Stimulated activated naive CD4-positive, alpha-beta T cell treated with Interleukin-2 at 50 U/mL for 16 hours (primary cell): Measurements from ENCODE around the gene OR2T27.
"Not testable (repeated sequence)": the region's sequence is repeated elsewhere in the genome, so short reads cannot be mapped to it uniquely, and the experiment has no call there.

Source experiments
- DNase-seq: peaks from one replicate; lab custom pipeline; 2025; lab: John Stamatoyannopoulos, UW

The OR2T27 gene, protein sequence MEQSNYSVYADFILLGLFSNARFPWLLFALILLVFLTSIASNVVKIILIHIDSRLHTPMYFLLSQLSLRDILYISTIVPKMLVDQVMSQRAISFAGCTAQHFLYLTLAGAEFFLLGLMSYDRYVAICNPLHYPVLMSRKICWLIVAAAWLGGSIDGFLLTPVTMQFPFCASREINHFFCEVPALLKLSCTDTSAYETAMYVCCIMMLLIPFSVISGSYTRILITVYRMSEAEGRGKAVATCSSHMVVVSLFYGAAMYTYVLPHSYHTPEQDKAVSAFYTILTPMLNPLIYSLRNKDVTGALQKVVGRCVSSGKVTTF

DNA sequence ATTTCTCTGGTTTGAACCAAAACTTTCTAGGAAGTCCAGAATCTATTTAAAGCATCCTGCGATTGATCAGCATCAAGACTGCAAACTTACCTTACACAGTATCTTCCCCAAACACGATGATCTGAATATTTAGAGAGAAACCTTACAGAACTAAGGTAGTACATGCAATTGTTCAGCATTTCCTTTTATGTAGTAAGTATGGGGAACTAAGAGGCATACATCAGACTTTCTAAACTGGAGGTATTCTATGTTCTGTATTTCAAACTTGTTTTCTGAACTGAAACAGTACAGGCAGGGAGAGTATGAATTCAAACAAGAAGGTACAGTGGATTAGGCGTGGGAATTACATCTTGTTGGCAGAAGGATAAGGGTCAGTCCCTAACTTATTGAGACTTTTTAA, at the start of gene OR2T27:
Gene OR2T27 (minus strand): TSS at position 175 of the 400 bp plus-strand sequence. CDS start 4,644 bp downstream, outside the sequence.
- DNase-seq: not testable (repeated sequence)

DNA sequence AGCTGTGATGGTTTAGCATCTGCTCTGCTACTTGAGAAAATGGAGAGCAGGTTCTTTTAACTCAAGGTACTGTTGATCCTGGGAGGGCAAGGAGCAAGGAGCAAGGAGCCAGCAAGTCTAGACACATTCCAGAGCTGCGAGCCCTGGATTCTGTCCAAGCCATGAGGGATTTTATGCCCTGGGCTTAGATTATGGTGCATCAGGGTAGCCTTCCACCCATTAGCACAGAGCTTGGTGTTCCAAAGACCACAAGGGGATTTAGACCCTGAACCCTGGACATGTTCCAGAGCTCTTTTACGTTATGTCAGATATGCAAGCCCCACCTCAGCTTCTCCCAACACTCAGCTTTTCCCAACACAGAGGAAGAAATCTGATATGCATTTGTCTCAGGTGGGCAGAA, 49.3 kb upstream of the OR2T27 start:
- no peak for DNase-seq

GRCh38 chr1:248703674-248704073, 48.3 kb upstream of the OR2T27 start:
- no peak for DNase-seq

DNA sequence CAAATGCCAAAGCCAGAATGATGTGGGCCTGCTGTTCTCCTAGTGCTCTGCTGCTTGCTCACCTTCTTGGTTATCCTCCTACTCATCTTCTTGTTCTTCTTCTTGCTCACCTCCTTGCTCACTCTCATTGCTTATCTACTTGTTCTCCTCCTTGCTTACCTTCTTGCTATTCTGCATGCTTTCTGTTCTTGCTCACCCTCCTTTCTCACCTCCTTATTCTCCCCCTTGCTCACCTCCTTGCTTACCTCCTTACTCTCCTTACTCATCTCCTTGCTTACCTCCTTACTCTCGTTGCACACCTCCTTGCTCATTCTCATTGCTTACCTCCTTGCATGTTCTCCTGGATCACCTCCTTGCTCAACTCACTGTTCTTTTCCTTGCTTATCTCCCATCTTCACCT, 47.4 kb upstream of the OR2T27 start, which contains the start of gene OR14I1:
Gene OR14I1 (minus strand): TSS at position 53 of the 400 bp plus-strand sequence.
- DNase-seq: no peak

DNA sequence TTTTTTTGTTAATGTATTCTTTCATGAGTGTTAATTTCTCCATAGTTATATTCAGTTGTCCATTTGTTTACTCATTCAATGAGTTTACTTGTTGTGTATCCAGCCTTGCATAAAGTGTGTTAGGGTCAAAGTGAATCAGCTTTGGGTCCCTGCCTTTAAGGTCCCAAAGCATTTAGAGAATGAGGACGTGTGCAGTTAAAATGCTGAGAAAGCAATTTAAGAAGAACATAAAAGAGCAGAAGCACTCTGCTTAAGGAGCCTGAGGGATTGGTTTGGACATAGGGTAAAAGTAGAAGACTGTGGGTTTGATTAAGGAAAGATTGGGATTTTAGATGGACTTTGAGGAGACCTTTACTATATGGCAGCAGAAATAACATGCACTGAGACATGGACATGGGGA, 43.8 kb upstream of the OR2T27 start:
- DNase-seq: no peak

DNA sequence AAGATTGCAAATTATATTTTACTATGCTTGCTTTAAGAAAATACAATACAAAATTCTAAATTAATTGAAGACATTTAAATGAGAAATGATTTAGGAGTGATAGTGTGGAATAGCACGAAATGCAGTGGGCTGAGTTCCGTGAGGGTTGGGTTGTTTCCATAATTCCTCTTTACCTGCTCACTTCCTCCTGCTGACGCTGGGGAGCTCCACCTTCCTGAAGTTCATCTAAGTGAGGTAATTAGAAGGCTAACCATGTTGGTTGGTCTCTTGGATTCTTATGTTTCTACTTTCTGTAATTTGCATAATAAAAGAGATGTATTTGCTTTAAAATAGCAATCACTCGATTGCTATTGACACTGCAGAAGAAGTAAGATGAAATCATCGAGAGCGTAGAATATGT, 42.6 kb upstream of the OR2T27 start:
- DNase-seq: no peak

DNA sequence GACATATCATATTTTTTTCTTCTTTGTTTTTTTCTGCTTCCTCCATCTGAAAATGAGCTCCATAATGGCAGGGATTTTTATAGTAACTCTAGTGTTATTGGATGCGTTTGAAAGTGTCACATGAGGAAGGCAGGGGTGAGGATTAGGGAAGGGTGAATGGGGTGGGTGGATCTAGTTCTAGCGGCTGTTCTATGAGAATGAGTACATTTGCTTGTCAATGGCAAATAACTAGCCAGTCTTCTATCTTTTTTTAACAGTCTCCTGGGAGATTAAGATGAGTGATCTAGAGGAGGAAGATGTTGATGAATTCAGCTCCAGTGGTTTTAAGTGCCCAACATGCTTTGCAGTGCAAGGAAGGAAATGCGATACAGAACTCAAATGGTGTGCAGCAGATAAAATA, 41.4 kb upstream of the OR2T27 start:
- DNase-seq: no peak

DNA sequence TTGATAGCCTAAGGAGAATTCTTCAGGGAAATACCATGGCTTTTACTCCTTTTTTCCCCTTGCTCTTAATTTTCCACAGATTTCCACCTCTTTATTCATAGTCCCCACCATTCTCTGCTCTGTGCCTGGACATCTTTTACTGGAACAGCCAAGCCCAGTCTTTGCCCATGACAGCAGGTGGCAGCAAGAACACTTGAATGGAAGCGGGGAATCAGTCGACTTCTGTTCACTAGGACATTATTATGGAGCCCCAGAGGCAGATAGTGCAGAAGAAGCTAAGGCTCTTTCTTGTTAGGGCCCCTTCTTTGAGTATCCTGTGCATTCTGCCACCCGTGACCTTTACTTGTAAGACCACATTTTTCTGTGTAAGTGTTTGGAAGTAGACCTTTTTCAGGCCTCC, 40.9 kb upstream of the OR2T27 start:
- no peak for DNase-seq

DNA sequence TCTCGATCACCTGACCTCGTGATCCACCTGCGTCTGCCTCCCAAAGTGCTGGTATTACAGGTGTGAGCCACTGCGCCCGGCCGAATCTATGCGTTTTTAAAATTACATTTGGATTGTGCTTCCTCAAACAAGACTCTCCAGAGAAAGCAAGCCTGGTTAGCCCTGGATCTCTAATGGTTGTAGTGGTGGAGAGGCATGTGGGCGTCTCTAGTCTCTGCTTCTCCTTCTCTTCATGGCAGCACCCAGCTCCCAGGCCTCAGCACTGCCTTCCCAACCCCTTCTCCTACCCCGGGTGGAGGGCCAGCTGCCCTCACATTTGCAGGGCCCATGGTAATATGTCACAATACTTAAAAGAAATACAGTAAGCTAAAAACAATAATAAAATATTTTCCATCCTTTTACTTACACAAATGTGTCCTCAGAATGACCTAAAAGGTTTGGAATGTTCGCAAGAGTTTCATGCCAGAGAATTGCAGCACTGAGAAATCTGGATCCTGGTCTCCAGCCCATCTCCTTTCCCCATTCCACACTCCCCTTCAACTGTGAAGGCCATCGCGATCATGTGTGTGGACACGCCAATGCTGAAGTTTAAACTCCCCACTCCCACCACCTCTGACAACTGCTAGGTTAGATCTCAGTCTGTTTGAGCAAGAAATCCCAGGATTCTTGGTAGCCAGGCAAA, 40.3 kb upstream of the OR2T27 start:
- no peak for DNase-seq

- DNase-seq: no peak
Measured at GRCh38 chr1:248691567-248692155, 36.3 kb upstream of the OR2T27 start.

- no peak for DNase-seq
Measured at GRCh38 chr1:248688527-248689298, 33.4 kb upstream of the OR2T27 start.

DNA sequence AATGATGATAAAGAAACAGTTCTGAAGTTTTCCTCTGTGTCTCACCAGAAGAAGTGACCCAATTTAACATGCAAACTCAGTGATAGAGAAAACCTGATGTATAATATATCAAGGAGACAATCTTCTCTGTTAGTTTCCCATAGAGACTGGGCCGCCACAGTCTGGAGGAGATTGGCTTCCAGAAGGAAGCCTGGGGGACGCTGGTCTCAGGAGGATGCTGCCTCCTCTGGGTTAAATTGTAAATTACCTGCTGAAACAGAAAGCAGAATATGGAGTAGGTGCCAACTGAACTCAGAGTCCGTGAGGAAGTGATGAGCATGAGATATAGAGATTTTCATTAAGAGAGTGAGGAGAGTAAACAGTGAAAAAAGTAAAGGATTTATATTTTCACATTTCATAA, 31.5 kb upstream of the OR2T27 start:
- no peak for DNase-seq

DNA sequence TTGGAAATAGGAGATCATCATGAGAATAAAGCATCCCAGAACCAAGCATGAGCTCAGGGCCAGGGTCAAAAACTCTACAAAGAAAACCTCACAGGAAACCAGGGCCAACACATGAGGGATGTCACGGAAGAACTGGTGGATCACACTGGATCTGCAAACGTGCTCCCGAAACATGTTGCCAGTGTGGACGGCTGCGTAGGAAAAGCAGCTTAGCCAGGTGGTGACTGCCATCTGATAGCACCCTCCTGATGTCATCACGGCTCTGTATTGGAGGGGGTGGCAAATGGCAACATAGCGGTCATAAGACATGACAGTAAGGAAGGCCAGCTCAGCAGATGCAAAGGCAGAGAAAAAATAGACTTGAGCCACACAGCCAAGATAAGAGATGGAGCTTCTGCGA, 26.3 kb upstream of the OR2T27 start:
- no peak for DNase-seq

GRCh38 chr1:248670003-248670402, 14.7 kb upstream of the OR2T27 start:
- no peak for DNase-seq

- not testable (repeated sequence) for DNase-seq
Measured at GRCh38 chr1:248663453-248664328, 8.4 kb upstream of the OR2T27 start.

GRCh38 chr1:248656797-248657196, 1.5 kb upstream of the OR2T27 start:
- DNase-seq: not testable (repeated sequence)

GRCh38 chr1:248648770-248649536, 6.4 kb downstream of the OR2T27 start:
- not testable (repeated sequence) for DNase-seq

DNA sequence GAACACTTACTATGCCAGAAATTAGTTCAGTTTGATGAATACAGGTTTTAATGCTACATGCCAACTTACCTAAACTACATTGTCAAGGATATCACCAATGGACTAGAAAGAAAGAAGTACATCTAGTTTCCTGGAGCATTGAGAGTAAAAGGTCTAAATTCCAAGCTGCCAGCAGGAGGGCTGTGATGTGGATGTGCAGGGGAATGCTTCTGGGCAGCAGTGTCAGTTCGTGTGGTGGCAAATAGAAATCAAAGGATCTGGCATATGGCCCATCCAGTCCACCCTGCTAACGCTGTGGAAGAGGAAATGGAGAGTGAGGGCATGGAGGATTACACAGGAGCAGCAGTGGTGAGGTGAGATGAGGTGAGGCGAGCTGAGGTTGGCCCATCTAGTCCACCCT, 10.2 kb downstream of the OR2T27 start, which contains the start of gene OR2T35:
Gene OR2T35 (minus strand): TSS at position 101 of the 400 bp plus-strand sequence. CDS start 6,020 bp downstream, outside the sequence.
- DNase-seq: not testable (repeated sequence)

- not testable (repeated sequence) for DNase-seq
Measured at GRCh38 chr1:248642971-248643651, 12.2 kb downstream of the OR2T27 start.

GRCh38 chr1:248641583-248641982, 13.7 kb downstream of the OR2T27 start:
- DNase-seq: not testable (repeated sequence)
